ENCODE measurements around the gene SYNGR3.

DNA sequence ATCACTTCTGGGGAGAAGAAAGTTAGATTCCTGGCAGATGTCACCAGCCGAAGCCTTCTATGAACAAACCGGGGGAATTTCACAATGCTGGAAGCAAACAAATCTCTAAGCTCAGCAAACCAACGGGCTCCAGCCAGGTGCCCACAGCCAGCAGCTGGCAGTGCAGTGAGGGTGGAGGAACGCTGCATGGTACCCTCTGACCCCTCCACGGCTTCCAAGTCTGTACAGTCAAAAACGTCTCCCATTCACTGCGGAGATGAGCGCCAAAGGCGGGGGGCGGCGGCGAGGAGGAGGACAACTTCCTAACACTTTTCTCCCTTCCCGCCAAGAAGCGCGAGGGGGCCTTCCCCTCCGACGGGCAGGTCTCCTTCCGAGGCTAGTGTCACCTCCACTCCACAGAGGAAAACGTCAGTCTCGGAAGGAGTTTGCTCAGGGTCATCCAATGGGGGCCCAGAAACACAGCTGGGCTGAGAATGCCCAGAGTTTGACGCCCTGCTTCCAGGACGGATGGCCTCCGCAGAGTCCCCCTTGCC lies 18.9 kb downstream of the SYNGR3 start:
- TF ChIP-seq, protein P1, sequence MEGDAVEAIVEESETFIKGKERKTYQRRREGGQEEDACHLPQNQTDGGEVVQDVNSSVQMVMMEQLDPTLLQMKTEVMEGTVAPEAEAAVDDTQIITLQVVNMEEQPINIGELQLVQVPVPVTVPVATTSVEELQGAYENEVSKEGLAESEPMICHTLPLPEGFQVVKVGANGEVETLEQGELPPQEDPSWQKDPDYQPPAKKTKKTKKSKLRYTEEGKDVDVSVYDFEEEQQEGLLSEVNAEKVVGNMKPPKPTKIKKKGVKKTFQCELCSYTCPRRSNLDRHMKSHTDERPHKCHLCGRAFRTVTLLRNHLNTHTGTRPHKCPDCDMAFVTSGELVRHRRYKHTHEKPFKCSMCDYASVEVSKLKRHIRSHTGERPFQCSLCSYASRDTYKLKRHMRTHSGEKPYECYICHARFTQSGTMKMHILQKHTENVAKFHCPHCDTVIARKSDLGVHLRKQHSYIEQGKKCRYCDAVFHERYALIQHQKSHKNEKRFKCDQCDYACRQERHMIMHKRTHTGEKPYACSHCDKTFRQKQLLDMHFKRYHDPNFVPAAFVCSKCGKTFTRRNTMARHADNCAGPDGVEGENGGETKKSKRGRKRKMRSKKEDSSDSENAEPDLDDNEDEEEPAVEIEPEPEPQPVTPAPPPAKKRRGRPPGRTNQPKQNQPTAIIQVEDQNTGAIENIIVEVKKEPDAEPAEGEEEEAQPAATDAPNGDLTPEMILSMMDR (IDR thresholded peaks at IDR 0.05; ENCODE audit: insufficient read depth, low read length, poor library complexity, severe bottlenecking), result no peak
- no peak for TF ChIP-seq EZH2phosphoT487 (conservative IDR thresholded peaks at IDR 0.05; ENCODE audit: low read length)

Data from SU-DHL-6 (cell line).